Erythroblast (primary cell): Measurements from ENCODE around the gene CALML3.

ENCODE experiments used
- GATA1 ChIP-seq: IDR thresholded peaks from 2 replicates; pipeline ENCODE4 v1.6.1; 2011; ENCODE audit warnings: low read depth, mild to moderate bottlenecking, control low read depth, low read length, moderate library complexity
- POLR2A ChIP-seq: IDR thresholded peaks from 2 replicates; pipeline ENCODE4 v1.6.1; 2011; ENCODE audit warnings: mild to moderate bottlenecking, low read length

DNA sequence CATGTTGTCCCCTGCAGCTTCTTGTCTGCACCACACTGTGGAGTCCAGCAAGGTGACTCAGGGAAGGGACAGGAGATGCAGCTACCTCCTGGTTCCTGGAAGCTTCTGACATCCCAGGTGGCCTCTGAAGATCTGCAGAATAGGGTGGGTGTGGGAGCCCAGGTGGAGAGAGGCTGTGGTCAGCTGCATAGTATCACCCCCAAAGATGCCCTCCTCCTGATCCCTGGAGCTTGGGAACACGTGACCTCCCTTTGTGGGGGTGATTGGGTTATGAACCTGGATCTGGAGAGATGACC lies 25.4 kb downstream of the CALML3 start:
- TF ChIP-seq POLR2A (no peak), GATA1 (no peak)
